Measurements from ENCODE around the gene GPS2.

DNA sequence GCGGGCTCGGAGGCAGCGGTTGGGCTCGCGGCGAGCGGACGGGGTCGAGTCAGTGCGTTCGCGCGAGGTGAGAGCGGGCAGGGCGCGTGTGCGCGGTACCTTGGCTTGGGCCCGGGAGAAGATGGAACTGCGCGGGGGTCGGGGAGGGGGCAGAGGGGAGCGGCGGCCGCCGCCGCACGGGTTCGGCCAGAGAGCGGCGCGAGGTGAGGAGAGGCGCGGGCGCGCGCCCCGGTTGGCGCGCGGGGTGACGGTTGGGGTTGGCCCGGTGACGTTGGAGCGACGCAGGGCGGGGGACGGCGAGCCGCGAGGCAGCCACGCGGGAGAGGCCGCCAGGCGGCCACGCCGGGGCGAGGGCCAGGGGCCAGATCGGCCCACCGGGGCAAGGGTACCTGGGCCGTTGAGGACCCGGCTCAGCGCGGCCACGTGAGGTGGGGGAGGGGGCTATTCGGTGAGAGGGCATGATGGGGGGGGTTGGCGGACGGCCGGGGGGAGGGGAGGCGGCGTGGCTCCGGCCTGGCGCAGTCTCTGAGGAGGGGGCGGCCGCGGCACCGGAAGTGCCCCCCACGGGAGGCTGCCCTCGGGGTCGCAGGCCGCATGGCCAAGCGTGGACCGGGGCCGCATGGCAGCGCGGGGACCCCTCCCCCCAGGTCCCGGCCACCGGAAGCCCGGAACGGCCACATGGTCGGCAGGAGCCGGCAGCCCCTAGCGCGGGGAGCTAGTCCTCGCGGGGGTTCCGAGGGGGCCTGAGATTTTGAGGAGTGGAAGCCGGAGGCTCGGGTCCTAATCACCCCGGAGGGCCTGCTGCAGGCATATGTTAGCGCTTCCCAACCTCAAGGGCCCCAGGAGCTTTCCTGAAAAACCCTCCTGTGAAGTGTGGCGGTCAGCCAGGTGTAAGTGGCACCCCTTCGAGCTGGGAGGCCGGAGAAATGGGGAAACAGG lies 7.2 kb downstream of the GPS2 start:
- no peak for TF ChIP-seq POLR2A (IDR thresholded peaks at IDR 0.05)
- TF ChIP-seq, protein P1, sequence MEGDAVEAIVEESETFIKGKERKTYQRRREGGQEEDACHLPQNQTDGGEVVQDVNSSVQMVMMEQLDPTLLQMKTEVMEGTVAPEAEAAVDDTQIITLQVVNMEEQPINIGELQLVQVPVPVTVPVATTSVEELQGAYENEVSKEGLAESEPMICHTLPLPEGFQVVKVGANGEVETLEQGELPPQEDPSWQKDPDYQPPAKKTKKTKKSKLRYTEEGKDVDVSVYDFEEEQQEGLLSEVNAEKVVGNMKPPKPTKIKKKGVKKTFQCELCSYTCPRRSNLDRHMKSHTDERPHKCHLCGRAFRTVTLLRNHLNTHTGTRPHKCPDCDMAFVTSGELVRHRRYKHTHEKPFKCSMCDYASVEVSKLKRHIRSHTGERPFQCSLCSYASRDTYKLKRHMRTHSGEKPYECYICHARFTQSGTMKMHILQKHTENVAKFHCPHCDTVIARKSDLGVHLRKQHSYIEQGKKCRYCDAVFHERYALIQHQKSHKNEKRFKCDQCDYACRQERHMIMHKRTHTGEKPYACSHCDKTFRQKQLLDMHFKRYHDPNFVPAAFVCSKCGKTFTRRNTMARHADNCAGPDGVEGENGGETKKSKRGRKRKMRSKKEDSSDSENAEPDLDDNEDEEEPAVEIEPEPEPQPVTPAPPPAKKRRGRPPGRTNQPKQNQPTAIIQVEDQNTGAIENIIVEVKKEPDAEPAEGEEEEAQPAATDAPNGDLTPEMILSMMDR (IDR thresholded peaks at IDR 0.05): no peak
